ENCODE measurements around the gene FAM151A. TPM values are rescaled to one million over a fixed set of nuclear protein-coding genes. Genes with fewer than 3 reads are reported as not detected.

FAM151A gene
- polyA plus RNA-seq, 1 donor (not counting 4 experiments of a cell fraction or from before 2014, with no cell fraction given) = 0.07 TPM

- H2AFZ ChIP-seq (ENCODE audit: control insufficient read depth, low read length) = no peak overlapping the region
- H3K79me2 ChIP-seq (ENCODE audit: control insufficient read depth, insufficient read depth, low read length) = no peaks in the 10 kb centered on the region
- no peak overlapping the region for H3K9ac ChIP-seq (ENCODE audit: control insufficient read depth, extremely low read depth, insufficient read depth, low read length)
- no peak overlapping the region for H3K4me3 ChIP-seq (ENCODE audit: control insufficient read depth in 2 of 3, extremely low read depth in 1 of 3, insufficient read depth in 2 of 3, low read depth in 1 of 3, low read length in 3 of 3)
- H3K9me1 ChIP-seq (ENCODE audit: control insufficient read depth, extremely low read depth, insufficient read depth, low read length) = no peaks in the 10 kb centered on the region
- H3K27me3 ChIP-seq (ENCODE audit: control insufficient read depth, extremely low read depth, insufficient read depth, low read length) = no peaks in the 10 kb centered on the region
- H3K9me3 ChIP-seq (ENCODE audit: control insufficient read depth, low read depth, low read length) = no peaks in the 10 kb centered on the region
- no peak for FAIRE-seq
- dilution Hi-C loops (cut with MboI; ENCODE audit: extremely low pct_ligation_motif_present, low sequenced_read_pairs) = no loop called here
- no peak overlapping the region for H3K27ac ChIP-seq (ENCODE audit: control insufficient read depth, insufficient read depth, low read length)
- no peaks in the 10 kb centered on the region for H3K4me1 ChIP-seq (ENCODE audit: control insufficient read depth, extremely low read depth, insufficient read depth, low read length)
- no peaks in the 10 kb centered on the region for H4K20me1 ChIP-seq (ENCODE audit: control insufficient read depth, extremely low read depth, insufficient read depth, low read length)
- DNase-seq (ENCODE audit: low read depth, low spot score) = no peak
- H3K36me3 ChIP-seq (ENCODE audit: control insufficient read depth in 2 of 2, extremely low read depth in 1 of 2, insufficient read depth in 2 of 2, low read length in 2 of 2) = no peaks in the 10 kb centered on the region
- TF ChIP-seq EZH2 (IDR thresholded peaks at IDR 0.05; ENCODE audit: low read length) (no peak), CTCF (optimal IDR thresholded peaks at IDR 0.05 in 1 of 3, IDR thresholded peaks at IDR 0.05 in 1 of 3, conservative IDR thresholded peaks at IDR 0.05 in 1 of 3; ENCODE audit: extremely low read depth in 1 of 3, insufficient read depth in 2 of 3, low read length in 3 of 3) (no peak)
- H3K4me2 ChIP-seq (ENCODE audit: control insufficient read depth, extremely low read depth, insufficient read depth, low read depth, low read length) = no peak overlapping the region
Measured at GRCh38 chr1:54666333-54666732, 43.0 kb upstream of the FAM151A start.

GRCh38 chr1:54665852-54666251 lies 42.5 kb upstream of the FAM151A start:
- dilution Hi-C loops (cut with MboI; ENCODE audit: extremely low pct_ligation_motif_present, low sequenced_read_pairs) = no loop called here
- no peaks in the 10 kb centered on the region for H3K27me3 ChIP-seq (ENCODE audit: control insufficient read depth, extremely low read depth, insufficient read depth, low read length)
- H3K4me2 ChIP-seq (ENCODE audit: control insufficient read depth, extremely low read depth, insufficient read depth, low read depth, low read length) = no peak overlapping the region
- no peaks in the 10 kb centered on the region for H3K9me3 ChIP-seq (ENCODE audit: control insufficient read depth, low read depth, low read length)
- H3K36me3 ChIP-seq (ENCODE audit: control insufficient read depth in 2 of 2, extremely low read depth in 1 of 2, insufficient read depth in 2 of 2, low read length in 2 of 2) = no peaks in the 10 kb centered on the region
- no peak for FAIRE-seq
- no peaks in the 10 kb centered on the region for H4K20me1 ChIP-seq (ENCODE audit: control insufficient read depth, extremely low read depth, insufficient read depth, low read length)
- no peaks in the 10 kb centered on the region for H3K4me1 ChIP-seq (ENCODE audit: control insufficient read depth, extremely low read depth, insufficient read depth, low read length)
- H3K27ac ChIP-seq (ENCODE audit: control insufficient read depth, insufficient read depth, low read length) = no peak overlapping the region
- no peak overlapping the region for H2AFZ ChIP-seq (ENCODE audit: control insufficient read depth, low read length)
- H3K9me1 ChIP-seq (ENCODE audit: control insufficient read depth, extremely low read depth, insufficient read depth, low read length) = no peaks in the 10 kb centered on the region
- no peak for TF ChIP-seq EZH2 (IDR thresholded peaks at IDR 0.05; ENCODE audit: low read length)
- TF ChIP-seq CTCF (optimal IDR thresholded peaks at IDR 0.05 in 1 of 3, IDR thresholded peaks at IDR 0.05 in 1 of 3, conservative IDR thresholded peaks at IDR 0.05 in 1 of 3; ENCODE audit: extremely low read depth in 1 of 3, insufficient read depth in 2 of 3, low read length in 3 of 3) = no peak
- H3K4me3 ChIP-seq (ENCODE audit: control insufficient read depth in 2 of 3, extremely low read depth in 1 of 3, insufficient read depth in 2 of 3, low read depth in 1 of 3, low read length in 3 of 3) = no peak overlapping the region
- H3K9ac ChIP-seq (ENCODE audit: control insufficient read depth, extremely low read depth, insufficient read depth, low read length) = no peak overlapping the region
- H3K79me2 ChIP-seq (ENCODE audit: control insufficient read depth, insufficient read depth, low read length) = no peaks in the 10 kb centered on the region
- DNase-seq (ENCODE audit: low read depth, low spot score) = no peak

All from keratinocyte (primary cell).